ENCODE data around the gene CPHXL2.

The CPHXL2 gene

DNA sequence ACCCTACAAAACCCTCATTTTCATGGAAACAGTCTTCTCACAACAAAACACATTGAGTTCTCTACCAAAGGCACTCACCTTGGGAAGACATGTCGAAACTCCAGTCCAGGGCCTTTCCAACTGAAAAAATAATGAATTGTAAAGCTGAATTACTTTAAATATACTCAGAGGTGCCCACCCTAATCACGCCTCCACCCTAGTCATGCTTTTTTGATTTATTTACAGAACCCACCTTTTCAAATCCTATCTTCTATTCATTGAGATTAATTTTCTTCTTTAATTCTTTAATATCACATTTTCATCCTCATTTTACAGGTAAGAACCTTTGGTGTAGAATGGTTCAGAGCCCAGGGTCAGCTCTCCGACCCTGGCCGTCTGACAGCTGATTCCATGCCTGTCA lies at the start of gene CPHXL2:
TSS of gene CPHXL2 (minus strand) at position 101 of the 400 bp plus-strand sequence. CDS start at position 91, 10 bp downstream.
- Histone ChIP-seq H3K4me3 (ENCODE audit: low read depth, low read length) (no peak within 1 kb of the TSS), H3K36me3 (no peaks in the 10 kb centered on the region), H3K27me3 (ENCODE audit: insufficient read depth, low read depth, severe bottlenecking) (no peaks in the 10 kb centered on the region), H3K9me3 (ENCODE audit: severe bottlenecking) (no peaks in the 10 kb centered on the region), H3K27ac (no peak within 1 kb of the TSS)
- TF ChIP-seq, protein P1, sequence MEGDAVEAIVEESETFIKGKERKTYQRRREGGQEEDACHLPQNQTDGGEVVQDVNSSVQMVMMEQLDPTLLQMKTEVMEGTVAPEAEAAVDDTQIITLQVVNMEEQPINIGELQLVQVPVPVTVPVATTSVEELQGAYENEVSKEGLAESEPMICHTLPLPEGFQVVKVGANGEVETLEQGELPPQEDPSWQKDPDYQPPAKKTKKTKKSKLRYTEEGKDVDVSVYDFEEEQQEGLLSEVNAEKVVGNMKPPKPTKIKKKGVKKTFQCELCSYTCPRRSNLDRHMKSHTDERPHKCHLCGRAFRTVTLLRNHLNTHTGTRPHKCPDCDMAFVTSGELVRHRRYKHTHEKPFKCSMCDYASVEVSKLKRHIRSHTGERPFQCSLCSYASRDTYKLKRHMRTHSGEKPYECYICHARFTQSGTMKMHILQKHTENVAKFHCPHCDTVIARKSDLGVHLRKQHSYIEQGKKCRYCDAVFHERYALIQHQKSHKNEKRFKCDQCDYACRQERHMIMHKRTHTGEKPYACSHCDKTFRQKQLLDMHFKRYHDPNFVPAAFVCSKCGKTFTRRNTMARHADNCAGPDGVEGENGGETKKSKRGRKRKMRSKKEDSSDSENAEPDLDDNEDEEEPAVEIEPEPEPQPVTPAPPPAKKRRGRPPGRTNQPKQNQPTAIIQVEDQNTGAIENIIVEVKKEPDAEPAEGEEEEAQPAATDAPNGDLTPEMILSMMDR (IDR thresholded peaks at IDR 0.05; ENCODE audit: low read depth, low read length), result no peak
- no peak for DNase-seq

GRCh38 chr16:75726390-75726789 lies 49.6 kb upstream of the CPHXL2 start, which contains the start of gene CPHXL:
CPHXL (minus strand) TSS chr16:75726490; CDS start chr16:75726442, 48 bp downstream.
- Histone ChIP-seq H3K27ac (peak within 1 kb of the TSS; percentile 11), H3K4me3 (ENCODE audit: low read depth, low read length) (no peak within 1 kb of the TSS), H3K27me3 (ENCODE audit: insufficient read depth, low read depth, severe bottlenecking) (no peaks in the 10 kb centered on the region), H3K36me3 (no peaks in the 10 kb centered on the region), H3K9me3 (ENCODE audit: severe bottlenecking) (peaks cover 5% of the 10 kb centered on the region)
- DNase-seq, result no peak
- TF ChIP-seq, protein P1 (IDR thresholded peaks at IDR 0.05; ENCODE audit: low read depth, low read length), result no peak

- DNase-seq, result no peak
- no peaks in the 10 kb centered on the region for H3K36me3 ChIP-seq
- H3K9me3 ChIP-seq (ENCODE audit: severe bottlenecking), result peaks cover 3% of the 10 kb centered on the region
- no peak overlapping the region for H3K27ac ChIP-seq
- H3K27me3 ChIP-seq (ENCODE audit: insufficient read depth, low read depth, severe bottlenecking), result no peaks in the 10 kb centered on the region
- TF ChIP-seq, protein P1 (IDR thresholded peaks at IDR 0.05; ENCODE audit: low read depth, low read length), result no peak
- no peak overlapping the region for H3K4me3 ChIP-seq (ENCODE audit: low read depth, low read length)
Measured at GRCh38 chr16:75718452-75718851, 41.6 kb upstream of the CPHXL2 start.

DNA sequence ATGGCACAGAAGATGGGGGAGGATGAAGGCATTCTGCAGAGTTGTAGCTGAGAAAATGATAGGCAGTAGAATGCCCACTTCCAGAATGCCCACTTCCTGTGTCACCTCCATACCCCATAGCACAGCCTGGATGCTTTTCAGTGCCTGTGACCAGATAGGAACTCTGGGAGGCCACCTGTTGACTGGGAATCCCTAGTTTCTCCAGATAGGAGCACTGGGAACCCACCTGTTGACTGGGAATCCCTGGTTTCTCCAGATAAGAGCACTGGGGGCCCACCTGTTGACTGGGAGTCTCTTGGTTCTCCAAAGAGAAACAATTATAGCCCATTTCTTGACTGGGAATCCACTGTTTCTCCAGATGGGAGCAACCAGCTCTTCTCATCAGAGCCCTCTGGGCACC lies 37.9 kb upstream of the CPHXL2 start:
- H3K9me3 ChIP-seq (ENCODE audit: severe bottlenecking), result peaks cover 9% of the 10 kb centered on the region
- H3K27me3 ChIP-seq (ENCODE audit: insufficient read depth, low read depth, severe bottlenecking), result no peaks in the 10 kb centered on the region
- no peak overlapping the region for H3K27ac ChIP-seq
- no peaks in the 10 kb centered on the region for H3K36me3 ChIP-seq
- TF ChIP-seq, protein P1 (IDR thresholded peaks at IDR 0.05; ENCODE audit: low read depth, low read length), result no peak
- DNase-seq, result no peak
- no peak overlapping the region for H3K4me3 ChIP-seq (ENCODE audit: low read depth, low read length)

DNA sequence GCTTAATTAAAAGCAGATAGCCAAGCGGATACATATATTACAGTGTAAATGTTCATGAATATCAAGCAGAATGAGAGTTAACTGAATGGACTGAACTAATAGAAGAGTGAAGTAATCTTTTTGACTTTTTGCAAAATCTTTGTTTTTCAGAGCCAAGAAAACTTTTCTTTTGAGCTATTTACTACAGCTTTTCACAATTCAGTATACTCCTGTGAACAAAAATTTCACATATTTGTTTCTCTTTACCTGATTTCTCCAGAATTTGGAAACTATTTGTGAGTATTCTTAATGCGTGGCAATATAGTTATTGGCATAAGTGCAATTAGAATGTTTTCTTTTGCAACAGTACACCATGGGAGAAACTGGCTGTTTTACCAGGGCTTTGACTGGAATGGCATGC lies 33.5 kb upstream of the CPHXL2 start:
- Histone ChIP-seq H3K36me3 (no peaks in the 10 kb centered on the region), H3K4me3 (ENCODE audit: low read depth, low read length) (no peak overlapping the region), H3K27ac (no peak overlapping the region), H3K9me3 (ENCODE audit: severe bottlenecking) (peaks cover 6% of the 10 kb centered on the region), H3K27me3 (ENCODE audit: insufficient read depth, low read depth, severe bottlenecking) (no peaks in the 10 kb centered on the region)
- no peak for DNase-seq
- TF ChIP-seq, protein P1 (IDR thresholded peaks at IDR 0.05; ENCODE audit: low read depth, low read length), result no peak

DNA sequence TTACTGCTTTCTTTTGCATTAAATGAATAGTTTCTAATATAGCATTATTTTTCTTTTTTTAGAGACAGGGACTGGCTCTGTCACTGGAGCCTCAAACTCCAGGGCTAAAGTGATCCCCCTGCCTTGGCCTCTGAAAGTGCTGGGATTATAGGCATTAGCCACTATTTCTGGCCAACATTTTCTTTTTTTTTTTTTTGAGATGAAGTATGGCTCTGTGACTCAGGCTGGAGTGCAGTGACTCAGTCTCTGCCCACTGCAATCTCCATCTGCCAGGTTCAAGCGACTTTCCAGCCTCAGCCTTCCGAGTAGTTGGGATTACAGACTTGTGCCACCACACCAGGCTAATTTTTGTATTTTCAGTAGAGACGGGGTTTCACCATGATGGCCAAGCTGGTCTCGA lies 26.5 kb upstream of the CPHXL2 start:
- peak; percentile 13 for DNase-seq
- TF ChIP-seq, protein P1 (IDR thresholded peaks at IDR 0.05; ENCODE audit: low read depth, low read length), result no peak

More for the DNA sequence above, 26.5 kb upstream of the CPHXL2 start:
- H3K27me3 ChIP-seq (ENCODE audit: insufficient read depth, low read depth, severe bottlenecking), result no peaks in the 10 kb centered on the region
- H3K4me3 ChIP-seq (ENCODE audit: low read depth, low read length), result no peak overlapping the region
- H3K36me3 ChIP-seq, result no peaks in the 10 kb centered on the region
- peak overlapping the region; percentile 1; the same call in 1 of the 2 replicates for H3K27ac ChIP-seq
- no peaks in the 10 kb centered on the region for H3K9me3 ChIP-seq (ENCODE audit: severe bottlenecking)
